Left colon (tissue), 2 donors: ENCODE results near the gene IRX6. TPM values are rescaled to one million over a fixed set of nuclear protein-coding genes. Genes with fewer than 3 reads are reported as not detected.

Experiments used
- ATAC-seq: fragments of 200-7000 bp; cut with Tn5 transposase; one replicate; pipeline ENCODE4 v1.9.1; 2020; ENCODE audit warnings: mild to moderate bottlenecking, moderate library complexity
- DNase-seq, 2 donors: peaks; one replicate each; pipeline ENCODE4 v3.0.0-alpha.2; 2020
- intact Hi-C, 2 donors: fragments of 100-400 bp; cut with DNase I in 1 of 2; cut with micrococcal nuclease in 1 of 2; formaldehyde crosslinking; loops; one replicate each; pipeline versions ENCODE4 v1.11.2 to v1.14.0; 2022; cut with DNase I, micrococcal nuclease
- total RNA-seq, 2 donors: library from RNA; stranded (reverse); fragmentation: NEBNext Ultra II Directional; extraction: Animal tissue kit (Norgen Biotek cat#: 25700); gene quantifications; one replicate each; pipeline ENCODE4 v1.2.1, GENCODE V29; 2021
- donor health status: DM: no; HTN: no; CAD: no.
- donor health status: DM: yes; HTN: yes; CAD: no.

Gene IRX6
- total RNA-seq, 2 donors from 2014 or later, result 0.09 to 0.17 TPM

DNA sequence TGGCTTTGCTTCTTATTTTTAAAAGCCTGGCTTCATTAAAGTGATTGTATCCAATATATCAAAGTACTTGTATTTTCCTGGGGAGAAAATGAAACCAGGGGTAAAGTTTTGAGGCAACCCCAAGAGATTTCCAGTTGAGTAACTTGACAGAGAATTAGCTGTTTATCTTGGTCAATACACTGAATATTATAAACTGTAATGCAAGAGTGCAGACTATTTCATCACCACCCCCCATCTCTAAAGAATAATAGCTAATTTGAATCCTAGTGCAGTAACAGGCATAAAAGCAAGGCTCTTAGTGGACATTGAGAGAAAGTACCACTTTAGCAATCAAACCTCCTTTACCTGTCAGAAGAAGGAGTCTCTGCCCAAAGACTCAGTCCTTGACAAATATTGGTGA, 27.0 kb downstream of the IRX6 start:
- DNase-seq (no peak), ATAC-seq (no peak)
- intact Hi-C loops, result no loop called here

DNA sequence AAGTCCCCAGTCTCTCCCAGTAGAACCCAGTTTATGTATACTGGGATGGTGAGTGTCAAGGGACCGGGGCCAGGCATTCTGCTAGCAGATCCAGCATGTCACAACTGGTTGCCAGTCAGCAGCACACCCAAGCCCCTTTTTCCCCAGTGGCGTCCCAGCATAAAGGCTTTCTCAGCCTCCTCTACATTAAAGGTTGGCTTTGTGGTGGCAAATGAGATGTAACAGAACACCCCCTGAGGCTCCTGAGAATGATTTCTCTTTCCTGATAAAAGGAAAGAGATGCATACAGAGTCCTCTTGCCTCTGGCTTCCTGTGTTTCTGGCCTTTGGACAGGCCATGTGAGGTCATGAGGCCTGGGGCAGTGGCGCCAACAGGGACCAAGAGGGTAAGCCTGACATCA, 27.9 kb downstream of the IRX6 start:
- no peak for ATAC-seq
- intact Hi-C loops, result no loop called here
- no peak for DNase-seq

DNA sequence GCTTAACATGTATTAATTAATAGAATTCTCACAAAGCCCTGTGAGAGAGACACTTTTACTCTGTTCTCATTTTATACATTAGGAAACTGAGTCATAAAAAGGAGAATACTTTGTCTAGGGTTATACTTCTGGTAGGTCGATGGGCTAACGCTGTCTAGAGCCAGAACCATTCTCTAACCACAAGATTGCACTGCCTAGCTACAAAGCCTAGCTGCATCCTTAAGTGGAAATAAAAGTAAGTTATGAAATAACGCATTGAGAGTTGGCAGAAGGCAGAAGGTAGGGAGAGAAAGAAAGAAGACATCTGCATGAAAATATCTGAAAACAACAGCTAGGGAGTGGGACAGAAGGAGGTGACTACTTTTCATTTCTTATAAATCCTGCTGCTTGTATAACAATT, 33.2 kb downstream of the IRX6 start:
- DNase-seq (no peak), ATAC-seq (no peak)
- intact Hi-C loops, result no loop called here

DNA sequence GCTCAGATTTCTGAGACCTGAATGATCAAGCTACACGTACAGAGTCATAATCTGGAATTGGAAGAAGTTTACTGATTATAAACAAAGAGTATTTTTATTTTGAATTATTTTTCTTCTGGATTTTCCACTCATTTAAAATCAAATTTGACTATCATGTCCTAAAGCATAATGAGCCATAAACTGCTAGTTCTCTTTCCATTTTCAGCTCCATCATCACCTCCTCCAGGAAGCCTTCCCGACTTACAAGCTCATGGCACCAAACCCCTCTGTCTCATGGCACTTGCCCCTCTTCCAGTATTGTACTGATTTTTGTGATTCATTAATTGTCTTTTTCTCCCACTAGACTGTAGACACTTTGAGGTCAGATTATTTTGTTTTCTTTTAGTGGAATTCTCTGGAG, 35.9 kb downstream of the IRX6 start:
- no peak for DNase-seq
- intact Hi-C loops, result no loop called here
- no peak for ATAC-seq

DNA sequence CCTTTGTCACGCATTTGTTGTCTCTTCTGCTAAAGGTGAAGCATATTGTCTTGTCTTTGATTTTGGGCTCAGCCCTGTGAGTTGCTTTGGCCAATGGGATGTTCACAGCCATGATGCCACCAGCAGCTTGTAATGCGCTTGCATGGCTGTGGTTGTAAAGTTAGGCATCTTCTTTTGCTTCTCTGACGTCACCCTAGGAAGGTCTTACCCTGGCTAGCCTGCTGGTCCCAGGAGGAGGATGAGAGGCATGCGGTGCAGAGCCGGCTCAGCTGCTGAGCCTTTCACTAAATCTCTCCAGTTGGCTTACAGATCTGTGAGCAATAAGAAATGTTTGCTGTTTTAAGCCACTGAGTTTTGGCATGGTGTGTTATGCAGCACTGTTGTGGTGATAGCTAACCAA, 40.8 kb downstream of the IRX6 start:
- DNase-seq, result no peak
- ATAC-seq, result no peak

DNA sequence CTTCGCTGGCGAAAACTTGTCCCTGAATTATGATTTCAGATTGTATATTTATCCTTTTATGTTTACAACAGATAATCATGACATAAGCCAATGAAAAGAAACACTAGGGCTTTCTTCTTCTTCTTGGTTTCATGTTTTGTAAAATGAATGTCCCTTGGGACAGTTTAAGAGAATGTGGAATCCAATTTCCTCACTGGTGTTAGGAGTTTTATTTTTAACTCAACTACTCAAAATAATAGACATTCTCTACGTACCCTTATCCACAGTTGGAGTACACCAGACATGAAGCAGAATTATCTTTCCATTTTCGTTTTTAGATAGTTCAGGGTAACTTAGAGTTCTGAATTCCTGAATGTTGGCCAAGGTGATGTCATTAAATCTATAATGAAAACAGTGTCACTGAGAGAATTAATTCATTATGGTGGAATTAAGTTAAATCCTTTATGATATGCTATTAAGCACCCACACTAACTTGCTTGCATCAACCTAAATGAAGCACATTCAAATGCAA, 43.4 kb downstream of the IRX6 start:
- ATAC-seq, result no peak
- intact Hi-C loops, result no loop called here
- DNase-seq, result no peak

More for the DNA sequence above, 40.8 kb downstream of the IRX6 start:
- intact Hi-C loops, result no loop called here

DNA sequence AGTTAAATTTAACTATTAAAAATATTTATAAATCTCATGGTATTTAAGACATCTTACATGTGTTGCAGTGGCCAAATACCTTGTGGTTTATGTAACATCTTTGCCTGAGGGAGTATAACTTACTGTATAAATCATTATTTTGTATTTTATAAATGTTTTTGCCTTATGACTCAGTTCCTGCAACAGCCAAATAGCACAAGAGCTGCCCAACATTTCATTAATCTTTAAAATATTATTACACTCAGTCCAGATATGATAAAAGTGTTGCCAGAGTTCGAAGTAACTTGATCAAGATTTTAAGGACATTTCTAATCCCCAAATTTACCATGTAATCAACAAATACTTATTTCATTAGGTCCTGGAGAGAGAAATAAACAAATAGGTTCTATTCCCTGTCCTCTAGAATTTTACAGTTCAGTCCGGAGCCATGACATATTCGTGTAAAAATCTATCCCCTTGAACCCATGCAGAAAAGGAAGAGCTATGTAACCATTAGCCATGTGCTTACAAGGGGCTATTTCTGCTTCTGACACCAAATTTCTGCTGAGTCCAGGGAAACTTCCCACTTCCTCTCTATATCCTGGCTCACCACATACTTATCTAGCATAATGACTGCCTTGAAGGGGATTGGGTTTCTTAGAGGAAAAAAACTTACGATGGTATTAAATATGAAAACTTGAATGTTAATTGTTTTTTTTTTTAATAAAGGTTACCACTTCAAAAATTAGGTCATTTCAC, 44.0 kb downstream of the IRX6 start:
- ATAC-seq (no peak), DNase-seq (no peak)
- intact Hi-C loops, result no loop called here

DNA sequence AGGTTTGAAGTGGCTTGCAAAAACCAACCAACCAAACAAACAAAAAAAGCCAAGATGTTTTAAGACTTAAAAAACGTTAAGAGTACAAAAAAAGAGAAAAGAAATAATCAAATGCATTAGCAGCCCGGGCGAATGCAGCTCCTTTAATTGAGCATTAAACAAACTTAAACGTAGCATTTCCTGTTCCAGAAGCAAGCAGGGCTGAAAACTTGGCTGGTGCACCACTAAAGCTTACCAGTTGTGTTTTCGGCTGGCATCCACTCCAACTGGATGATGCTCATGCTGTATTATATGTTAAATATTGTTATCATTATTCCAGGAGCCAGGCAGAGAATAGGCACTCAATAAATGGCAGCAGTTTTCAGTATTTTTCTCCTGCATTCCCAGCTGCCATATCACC, 45.1 kb downstream of the IRX6 start:
- intact Hi-C loops, result no loop called here

DNA sequence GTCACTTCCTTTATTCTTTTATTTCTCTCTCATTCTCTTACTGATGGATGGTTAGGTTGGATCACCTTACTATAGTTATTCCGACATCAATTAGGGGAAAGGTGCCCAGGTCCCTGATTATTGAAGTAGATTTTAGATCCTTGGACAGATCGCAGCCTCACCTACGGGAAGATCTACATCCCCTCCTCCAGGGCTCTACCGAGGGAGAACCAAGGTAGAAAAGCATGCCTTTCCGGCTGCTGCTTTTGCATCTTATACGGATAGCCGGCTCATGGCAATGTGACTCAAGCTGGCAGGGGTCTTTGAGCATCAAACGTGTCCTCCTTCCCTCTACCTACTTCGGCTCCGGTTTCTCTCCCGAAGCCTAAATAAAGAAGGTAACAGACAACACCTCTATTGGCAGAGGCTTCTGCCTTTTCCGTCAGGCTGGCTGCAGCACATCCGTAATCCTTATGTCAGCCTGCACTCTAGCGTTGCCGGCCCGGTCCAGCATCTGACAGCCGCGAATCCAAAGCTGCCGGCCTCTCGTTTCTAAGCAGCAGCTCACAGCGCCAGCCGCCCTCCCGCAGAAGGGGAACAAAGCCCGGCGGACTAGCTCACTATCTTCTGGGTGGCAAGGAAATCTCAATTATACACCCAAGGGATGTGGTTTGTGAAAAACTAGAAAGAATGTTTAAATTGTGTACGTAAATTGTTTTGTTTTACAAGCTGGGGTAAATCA, 46.9 kb downstream of the IRX6 start:
- DNase-seq (peak in 1 of 2 donors; percentile 34), ATAC-seq (peak; percentile 26)
- intact Hi-C loops, result no loop called here

More for the DNA sequence above, 45.1 kb downstream of the IRX6 start:
- ATAC-seq (no peak), DNase-seq (no peak)

DNA sequence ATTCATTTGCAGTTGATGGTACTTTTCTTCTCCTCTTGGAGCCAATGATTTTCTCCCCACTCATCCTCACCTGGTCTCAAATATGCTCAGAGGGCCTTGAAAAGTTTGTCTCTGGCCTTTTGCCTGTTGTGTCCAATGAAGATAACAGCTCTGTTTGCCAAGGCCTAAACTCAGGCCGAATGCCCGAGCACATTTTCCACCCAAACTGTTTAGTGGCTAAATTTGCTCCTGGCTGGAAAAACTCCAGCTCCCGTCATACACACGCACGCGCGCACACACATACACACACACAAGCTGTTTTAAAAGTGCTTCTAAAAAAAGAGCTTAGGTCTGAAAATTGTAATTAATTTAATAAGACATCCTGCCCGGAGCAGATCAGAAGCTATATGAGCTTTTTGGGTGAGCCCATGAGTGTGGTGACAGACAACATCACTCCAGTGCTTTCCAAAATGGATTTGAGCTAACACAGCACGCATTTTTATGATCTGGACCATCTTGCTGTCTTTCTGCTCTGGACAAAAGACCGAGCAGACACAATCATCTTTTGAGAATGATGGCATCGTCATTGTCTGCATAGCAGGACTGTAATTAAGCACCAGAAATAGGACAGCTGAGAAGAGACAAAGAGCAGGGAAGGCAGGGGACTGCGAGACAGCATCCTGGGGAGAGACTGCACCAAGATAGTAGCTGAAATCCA, 48.9 kb downstream of the IRX6 start:
- no peak for DNase-seq
- ATAC-seq, result no peak
- intact Hi-C loops, result no loop called here

DNA sequence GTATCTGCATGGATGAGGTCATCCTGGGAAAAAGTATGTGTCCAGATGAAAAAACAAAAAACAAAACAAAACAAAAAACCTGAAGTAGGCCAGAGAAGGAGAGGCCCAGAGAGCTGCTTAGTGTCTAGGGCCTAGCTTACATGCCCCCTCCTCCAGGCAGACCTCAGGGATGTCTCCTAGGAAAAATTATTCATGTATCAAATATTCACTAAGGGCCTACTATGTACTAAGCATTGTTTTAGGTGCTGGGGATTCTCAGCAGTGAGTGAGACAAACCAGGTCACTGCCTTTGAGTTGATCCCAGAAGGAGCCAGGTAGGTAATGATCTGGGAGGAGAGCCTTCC, 49.5 kb downstream of the IRX6 start:
- intact Hi-C loops, result no loop called here
- ATAC-seq (no peak), DNase-seq (no peak)

DNA sequence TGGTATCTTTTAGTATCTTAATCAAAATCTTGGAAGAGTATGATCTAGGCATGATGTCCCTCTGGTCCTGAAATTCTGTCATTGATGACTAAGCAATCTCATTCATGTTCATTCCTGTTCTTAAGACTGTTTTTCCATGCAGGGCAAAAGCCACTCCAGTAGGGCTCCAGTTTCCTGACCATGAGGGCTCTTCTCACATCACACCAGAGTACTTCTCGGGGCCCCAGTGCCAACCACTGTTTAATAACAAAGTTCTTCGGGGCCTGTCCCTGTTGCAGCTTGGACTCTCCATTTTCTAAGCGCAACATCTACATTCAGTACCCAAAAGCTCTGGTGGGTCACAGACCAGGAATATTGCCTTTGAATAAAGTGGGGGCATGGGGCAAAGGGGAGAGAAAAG, 52.0 kb downstream of the IRX6 start:
- DNase-seq (no peak), ATAC-seq (no peak)
- intact Hi-C loops, result no loop called here

DNA sequence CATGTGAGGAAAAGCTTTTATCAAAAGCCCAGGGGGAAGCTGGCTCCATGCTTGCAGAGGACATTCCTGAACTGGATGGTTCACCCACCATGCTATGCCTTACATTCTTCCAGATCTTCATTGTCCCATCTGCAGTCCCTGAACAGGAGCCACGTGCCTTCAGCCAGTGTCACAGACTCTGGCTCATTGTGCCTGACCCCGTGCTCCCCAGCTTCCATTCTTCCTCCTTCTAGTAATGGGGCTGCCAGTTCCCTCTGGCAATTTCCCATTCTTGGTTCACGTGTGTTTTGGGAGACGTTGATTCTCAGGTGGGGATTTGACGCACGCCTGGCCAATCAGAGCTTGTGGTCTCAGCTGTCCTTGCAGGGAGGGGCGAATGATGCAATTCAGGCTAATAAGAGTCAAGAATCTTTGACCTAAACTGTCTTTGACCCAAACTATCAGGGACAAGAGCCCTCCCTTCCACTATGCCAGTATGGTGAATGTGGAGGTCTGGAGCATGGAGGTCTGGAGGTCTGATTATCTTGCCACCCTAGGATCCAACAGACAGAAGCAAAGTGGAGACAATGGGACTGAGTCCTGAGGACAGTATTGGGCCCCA, 52.7 kb downstream of the IRX6 start:
- intact Hi-C loops, result no loop called here
- no peak for ATAC-seq

DNA sequence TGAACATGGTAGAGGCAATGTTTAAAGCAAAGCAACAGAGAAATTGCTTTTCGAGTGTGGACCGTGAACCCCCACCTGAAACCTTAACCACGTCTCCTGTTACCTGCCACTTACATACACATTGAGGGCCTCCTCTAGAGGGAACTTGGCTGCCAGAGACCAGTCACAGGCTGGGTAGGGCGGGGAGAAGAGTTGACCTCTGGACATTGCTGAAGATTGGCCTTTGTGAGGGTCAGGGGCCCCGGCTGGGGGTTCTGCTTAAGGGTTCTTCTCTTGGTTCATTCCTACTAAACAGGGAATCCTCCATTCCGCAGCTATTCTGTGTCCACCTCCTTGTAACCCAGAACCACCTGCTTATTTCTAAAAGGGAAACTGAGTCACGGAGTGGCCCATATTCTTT, 53.8 kb downstream of the IRX6 start:
- intact Hi-C loops, result no loop called here
- ATAC-seq (no peak), DNase-seq (no peak)

More for the DNA sequence above, 52.7 kb downstream of the IRX6 start:
- no peak for DNase-seq

DNA sequence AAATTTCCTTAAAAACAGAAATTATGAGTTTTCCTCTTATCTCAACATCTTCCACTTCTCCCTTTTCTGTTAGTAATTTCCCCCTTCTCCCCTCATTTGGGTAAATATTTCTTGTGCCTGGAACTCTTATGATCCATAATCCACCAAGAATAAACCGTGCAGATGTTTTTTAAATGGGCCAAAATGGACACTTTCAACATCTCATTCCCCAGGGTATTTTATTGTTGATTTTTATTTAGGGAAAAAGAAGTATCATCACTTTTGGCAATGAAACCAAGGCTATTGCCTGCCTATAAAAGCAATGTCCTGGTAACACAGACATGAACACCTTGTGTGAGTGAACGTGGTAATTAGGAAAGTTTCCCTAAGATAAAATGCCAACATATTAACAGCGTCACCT, 54.6 kb downstream of the IRX6 start:
- DNase-seq (no peak), ATAC-seq (no peak)
- intact Hi-C loops, result no loop called here

DNA sequence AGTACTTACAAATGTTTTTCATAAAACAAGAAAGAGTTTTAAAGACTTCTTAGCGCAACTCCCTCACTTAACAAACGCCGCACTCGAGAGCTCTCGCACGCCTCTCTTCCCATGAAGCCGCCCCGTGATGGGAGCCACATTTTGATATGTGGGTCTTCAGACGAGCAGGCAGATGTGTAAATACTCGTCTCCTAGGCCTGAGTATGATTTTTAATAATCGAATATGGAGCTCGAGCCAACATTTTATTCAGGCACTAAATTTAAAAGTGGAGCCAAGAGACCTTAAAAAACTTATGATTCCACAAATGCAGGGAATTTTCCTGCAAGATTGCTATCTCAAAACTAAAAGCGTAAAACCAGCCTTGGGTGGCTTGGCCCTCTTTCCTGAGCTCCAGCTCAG, 55.4 kb downstream of the IRX6 start:
- intact Hi-C loops, result no loop called here
- DNase-seq (no peak), ATAC-seq (no peak)

DNA sequence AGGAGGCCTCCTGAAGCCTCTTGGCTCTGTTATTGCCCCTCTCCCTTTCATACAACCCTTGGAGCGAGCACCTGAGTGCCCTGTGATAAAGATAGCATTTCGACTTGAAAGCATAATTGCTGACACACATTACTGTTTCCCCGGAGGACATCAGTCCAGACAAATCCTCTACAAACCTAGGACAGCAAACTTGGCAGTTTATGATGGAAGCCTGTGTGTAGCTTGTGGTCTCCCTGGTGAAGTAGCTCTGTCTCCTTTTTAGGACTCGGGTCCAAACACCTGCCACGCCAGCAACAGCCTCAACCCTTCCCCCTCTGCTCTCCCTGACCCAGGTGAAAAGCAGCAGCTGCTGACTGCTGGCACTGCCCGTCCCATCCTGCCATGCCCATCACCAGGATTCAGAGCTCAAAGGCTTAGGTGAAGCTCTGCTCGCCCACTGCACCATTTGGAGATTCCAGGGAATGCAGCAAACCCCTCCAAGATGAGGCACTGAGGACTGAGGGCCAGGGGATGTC, 55.9 kb downstream of the IRX6 start:
- DNase-seq, result no peak
- intact Hi-C loops, result no loop called here
- ATAC-seq, result no peak
